Suppressor macrophage treated with lipopolysaccharide for 4 hours (primary cell): ENCODE data around the gene LGR5.

Experiments used
- DNase-seq: peaks from one replicate; pipeline ENCODE4 v3.0.0-alpha.2; 2020

LGR5 gene, protein sequence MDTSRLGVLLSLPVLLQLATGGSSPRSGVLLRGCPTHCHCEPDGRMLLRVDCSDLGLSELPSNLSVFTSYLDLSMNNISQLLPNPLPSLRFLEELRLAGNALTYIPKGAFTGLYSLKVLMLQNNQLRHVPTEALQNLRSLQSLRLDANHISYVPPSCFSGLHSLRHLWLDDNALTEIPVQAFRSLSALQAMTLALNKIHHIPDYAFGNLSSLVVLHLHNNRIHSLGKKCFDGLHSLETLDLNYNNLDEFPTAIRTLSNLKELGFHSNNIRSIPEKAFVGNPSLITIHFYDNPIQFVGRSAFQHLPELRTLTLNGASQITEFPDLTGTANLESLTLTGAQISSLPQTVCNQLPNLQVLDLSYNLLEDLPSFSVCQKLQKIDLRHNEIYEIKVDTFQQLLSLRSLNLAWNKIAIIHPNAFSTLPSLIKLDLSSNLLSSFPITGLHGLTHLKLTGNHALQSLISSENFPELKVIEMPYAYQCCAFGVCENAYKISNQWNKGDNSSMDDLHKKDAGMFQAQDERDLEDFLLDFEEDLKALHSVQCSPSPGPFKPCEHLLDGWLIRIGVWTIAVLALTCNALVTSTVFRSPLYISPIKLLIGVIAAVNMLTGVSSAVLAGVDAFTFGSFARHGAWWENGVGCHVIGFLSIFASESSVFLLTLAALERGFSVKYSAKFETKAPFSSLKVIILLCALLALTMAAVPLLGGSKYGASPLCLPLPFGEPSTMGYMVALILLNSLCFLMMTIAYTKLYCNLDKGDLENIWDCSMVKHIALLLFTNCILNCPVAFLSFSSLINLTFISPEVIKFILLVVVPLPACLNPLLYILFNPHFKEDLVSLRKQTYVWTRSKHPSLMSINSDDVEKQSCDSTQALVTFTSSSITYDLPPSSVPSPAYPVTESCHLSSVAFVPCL

DNA sequence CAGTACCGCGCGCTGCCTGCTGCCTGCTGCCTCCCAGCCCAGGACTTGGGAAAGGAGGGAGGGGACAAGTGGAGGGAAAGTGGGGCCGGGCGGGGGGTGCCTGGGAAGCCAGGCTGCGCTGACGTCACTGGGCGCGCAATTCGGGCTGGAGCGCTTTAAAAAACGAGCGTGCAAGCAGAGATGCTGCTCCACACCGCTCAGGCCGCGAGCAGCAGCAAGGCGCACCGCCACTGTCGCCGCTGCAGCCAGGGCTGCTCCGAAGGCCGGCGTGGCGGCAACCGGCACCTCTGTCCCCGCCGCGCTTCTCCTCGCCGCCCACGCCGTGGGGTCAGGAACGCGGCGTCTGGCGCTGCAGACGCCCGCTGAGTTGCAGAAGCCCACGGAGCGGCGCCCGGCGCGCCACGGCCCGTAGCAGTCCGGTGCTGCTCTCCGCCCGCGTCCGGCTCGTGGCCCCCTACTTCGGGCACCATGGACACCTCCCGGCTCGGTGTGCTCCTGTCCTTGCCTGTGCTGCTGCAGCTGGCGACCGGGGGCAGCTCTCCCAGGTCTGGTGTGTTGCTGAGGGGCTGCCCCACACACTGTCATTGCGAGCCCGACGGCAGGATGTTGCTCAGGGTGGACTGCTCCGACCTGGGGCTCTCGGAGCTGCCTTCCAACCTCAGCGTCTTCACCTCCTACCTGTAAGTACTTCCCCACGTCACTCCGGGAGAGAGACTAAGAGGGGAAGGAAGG, at the start of gene LGR5:
LGR5 (plus strand) TSS at position 186 of the 732 bp plus-strand sequence; CDS start at position 469, 283 bp downstream.
- DNase-seq, result no peak

DNA sequence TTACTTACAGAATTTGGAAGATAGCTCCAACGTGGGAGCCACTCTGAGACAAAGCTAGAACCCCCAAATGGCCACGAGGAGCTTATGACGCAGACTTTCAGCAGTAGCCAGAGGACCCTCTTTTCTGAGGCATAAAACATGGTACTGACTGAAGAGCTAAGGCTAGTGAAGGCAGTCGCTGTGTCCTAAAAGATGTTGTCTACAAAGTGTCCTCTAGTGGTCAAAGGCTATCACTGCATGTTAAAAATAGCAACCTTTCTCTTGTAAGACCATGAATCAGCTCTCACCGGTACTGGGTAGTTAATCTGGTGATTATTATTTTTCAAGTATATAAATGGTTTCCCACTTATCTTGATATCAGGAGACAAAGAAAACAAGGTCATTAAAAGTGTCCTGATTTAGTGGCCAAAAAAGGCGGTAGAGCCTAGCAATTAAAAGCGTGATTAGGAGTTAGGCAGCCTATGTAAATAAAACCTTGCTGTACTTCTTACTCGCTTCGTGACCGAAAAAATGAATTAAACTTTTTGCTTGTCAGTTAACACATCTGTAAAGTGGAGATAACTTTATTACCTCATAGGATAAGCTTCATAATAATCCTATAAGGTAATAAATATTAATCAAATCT, 47.0 kb upstream of the LGR5 start:
- peak; percentile 56 for DNase-seq

DNA sequence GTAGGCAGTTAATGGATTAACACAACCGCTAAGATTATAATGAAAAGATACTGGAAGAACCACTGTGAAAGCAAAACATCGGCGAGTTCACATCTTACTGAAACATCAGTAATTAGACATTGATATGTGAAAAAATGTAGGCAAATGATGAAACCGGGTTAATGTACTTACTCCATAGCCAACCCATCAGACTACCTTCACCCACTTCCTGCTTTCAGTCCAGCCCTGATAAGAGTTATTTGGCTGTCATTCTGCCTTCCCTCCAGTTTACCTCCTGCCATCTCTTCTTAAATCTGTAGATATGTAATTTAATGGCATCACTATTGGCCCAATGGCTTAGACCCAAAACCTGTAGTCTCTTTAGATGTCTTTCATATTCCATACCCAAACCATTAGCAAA, 46.0 kb upstream of the LGR5 start:
- no peak for DNase-seq

DNA sequence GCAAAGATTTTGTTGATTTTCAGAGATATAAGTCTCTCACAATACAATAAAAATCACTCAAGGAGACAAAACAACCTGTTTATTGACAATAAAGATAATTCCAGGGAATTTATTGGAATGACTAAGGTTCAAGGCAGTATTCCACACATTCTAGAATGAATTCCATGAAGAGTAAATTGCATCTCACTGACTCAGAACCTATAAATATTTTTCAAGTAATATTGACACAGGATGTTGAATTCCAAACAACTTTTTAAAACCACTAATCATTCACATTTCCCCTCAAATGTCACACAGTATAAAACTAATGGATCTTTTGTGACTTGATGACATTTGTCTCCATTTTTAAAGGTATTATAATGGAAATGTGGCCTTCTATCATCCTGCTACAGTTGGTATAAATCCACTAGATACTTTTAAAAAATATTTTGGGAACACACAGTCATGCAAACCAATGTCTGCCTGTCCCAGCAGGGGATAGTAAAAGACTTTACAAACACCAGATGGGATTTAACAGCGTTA, 42.1 kb upstream of the LGR5 start:
- no peak for DNase-seq

DNA sequence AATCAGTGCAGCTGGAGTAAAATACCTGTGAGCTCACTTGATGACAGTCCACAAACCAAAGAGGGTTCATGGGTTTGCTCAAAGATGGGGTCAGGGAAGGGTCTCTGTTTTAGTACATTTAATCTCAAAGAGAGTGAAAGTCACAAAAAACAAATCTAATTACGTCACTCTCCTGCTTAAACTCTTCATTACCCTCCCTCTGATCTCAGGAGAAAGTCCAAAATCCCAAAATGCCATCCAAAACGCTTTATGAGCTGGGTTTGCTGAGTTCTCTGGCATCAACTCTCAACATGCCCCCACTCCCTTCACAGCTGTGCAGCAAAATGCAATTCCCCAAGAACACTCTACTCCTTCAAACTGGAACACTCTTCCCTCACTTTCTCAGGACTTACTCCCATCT, 40.4 kb upstream of the LGR5 start:
- no peak for DNase-seq

DNA sequence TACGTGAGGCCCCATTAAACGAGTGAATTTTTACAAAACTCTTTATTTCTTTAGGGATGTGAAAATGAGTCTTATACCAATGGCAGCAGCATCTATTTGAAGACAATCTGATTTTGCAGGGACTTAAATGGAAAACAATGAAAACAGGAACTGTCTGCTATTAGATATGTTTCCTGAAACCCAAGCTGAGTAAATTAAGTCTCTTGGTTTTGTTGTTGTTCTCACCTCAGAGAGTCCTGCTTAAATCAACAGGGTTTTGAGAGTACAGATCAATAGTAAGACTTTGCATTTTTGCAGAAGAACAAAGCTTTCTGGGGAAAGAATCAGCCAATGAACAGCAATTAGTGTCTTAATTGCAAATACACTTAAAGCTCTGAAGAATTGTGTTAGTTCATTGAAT, 39.1 kb upstream of the LGR5 start:
- DNase-seq, result no peak

DNA sequence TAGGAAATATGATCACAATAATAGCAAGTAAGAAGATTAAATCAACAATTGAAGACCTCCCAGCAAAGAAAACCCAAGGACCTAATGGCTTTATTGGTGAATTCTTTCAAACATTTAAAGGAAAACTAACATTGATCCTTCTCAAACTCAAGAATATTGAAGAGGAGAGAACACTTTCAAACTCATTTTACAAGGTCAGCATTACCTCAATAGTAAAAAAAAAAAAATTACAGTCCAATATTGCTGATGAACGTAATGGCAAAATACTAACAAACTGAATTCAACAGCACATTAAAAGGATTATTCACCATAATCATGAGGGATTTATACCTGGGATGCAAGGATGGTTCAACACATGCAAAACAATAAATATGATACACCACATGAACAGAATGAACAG, 33.7 kb upstream of the LGR5 start:
- no peak for DNase-seq

DNA sequence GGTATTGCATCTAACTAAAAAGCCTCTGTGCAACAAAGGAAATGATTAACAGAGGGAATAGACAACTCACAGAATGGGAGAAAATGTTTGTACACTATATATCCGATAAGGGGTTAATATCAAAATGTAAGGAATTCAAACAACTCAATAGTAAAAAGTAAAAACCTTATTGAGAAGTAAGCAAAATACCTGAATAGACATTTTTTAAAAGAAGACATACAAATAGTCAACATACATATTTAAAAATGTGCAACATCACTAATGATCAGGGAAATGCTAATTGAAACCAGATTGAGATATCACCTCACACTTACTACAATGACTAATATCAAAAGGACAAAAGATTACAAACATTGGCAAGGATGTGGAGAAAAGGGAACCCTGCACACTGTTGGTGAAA, 31.9 kb upstream of the LGR5 start:
- DNase-seq, result no peak

DNA sequence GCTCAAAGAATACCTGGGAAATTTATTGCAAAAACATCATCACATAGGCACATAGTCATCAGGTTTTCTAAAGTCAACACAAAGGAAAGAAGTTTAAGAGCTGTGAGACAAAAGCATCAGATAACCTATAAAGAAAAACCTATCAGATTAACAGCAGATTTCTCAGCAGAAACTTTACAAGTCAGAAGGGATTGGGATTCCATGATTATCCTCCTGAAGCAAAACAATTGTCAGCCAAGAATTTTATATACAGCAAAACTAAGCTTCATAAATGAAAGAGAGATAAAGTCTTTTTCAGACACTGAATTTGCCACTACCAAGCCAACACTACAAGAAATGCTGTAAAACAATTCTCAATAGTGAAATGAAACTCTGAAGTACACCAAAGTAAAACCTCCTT, 28.8 kb upstream of the LGR5 start:
- DNase-seq, result no peak

DNA sequence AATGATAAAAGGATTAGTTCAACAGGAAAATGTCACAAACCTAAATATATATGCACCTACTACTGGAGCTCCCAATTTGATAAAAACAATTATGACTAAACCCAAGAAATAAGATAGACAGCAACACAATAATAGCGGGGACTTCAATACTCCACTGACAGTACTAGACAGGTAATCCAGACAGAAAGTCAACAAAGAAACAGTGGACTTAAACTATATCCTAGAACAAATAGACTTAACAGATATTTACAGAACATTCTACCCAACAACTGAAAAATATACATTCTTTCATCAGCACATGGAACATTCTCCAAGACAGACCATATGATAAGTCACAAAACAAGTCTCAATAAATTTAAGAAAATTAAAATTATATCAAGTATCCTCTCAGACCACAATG, 28.0 kb upstream of the LGR5 start:
- DNase-seq, result no peak

DNA sequence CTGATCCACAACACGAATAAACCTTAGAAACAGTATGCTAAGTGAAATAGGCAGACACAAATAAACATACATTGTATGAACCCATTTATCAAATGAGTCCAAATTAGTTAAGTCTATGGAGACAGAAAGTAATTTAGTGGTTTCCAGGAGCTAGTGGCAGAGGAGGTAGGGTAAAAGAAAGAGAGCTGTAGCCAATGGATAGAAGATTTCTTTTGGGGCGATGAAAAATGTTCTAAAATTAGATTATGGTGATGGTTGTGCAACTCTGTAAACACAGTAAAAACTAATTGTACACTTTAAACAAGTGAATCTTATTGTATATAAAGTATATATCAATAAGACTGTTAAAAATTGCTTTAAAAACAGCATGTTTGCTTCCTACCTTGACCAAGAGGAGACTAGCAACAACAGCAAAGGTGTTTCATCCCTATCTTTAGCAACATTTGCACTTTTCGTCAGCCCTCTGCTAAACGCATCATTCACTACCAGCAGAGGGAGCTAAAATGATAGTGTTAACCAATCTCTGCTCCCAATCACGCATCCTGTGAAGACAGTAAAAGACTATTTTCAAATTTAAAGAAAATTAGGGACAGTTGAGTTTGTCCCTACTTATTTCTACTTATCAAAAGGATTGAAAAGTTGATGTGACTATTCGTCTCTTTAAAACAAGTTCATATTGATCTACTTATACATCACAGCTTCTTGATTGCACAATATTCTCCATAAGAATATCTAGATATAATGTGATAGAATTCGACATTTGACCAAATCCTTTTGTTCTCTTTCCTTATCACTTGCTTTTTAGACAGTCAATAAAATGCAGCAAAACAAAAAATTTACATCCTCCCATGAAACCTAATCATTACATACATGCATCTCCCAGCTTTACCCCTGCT, 24.0 kb upstream of the LGR5 start:
- peak; percentile 78 for DNase-seq

DNA sequence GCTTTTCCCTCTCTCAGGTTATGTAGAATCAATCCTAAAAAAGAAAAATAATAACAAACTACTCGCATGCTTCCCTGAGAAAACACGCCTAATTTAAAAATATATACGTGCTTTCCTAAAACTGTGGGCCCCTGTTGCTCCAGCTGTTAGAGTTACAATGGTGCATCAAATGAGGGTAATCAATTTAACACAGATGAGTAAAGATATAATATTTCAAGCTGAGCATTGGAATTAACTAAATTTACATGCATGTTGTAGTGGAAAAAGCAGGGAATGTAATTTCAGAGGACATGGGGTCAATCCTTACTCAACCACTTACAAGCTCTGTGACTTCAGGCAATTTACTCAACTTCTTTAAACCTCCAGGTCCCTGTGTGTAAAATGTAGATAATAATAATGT, 22.4 kb upstream of the LGR5 start:
- no peak for DNase-seq

DNA sequence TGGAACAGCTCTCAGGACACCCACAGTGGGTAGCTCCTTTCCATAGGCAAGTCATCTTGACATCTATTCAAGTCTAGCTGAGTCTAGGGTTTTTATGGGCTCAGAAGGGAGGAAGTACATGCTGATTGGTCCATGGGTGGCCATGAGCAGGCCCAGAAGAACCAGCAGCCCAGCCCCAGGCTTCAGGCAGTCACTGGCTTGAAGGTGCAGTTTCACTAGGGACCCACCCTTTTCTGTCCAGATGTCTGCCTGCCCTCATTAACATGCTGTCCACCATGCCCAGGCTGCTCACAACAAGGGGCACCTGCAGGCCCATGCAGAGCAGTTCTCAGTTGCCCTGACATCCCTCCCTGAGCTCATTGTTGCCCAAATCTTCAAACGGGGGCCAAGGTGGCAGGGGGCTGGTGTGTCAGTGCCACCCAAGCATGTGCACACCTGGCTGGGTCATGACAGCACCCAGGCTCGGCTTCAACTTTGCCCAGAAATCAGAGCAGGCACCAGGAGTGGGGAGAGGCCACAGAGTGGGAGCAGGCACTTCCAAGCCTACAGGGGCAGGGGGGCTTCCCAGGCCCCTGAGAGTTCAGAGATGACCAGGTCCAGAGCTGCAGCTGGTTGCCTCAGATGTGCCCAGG, 18.7 kb upstream of the LGR5 start:
- no peak for DNase-seq

DNA sequence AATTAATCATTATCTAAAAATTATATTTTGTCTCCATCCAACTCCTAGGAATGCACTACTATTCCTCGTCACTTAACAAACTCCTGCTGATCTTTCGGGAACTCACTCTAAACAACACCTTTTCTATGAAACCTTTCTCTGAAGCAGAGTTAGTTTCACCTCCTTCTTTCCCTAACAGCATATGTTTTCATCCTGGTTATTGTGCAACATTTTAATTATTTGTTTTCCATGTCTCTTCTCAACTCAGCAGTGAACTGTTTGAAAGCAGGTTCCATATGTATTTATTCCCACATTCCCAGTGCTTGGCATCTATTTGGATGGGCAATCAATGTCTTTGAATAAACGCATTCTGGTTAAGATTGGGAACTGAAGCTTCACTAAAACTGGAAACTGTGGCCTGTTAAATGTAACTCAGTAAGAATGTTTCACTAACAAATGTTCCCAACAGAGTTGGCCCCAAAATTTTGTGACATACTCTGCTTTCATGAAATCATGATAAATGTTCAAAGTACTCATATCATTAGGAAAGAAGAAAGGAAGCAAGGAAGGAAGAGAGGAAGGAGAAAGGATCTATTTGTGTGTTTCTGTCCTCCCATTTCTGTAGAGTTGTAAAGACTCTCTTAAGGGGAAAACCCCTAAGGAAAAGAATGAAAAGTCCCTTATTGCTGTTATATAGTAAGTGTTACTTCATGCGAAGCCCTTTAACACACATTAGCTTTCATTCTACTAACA, 13.9 kb upstream of the LGR5 start:
- DNase-seq, result no peak

DNA sequence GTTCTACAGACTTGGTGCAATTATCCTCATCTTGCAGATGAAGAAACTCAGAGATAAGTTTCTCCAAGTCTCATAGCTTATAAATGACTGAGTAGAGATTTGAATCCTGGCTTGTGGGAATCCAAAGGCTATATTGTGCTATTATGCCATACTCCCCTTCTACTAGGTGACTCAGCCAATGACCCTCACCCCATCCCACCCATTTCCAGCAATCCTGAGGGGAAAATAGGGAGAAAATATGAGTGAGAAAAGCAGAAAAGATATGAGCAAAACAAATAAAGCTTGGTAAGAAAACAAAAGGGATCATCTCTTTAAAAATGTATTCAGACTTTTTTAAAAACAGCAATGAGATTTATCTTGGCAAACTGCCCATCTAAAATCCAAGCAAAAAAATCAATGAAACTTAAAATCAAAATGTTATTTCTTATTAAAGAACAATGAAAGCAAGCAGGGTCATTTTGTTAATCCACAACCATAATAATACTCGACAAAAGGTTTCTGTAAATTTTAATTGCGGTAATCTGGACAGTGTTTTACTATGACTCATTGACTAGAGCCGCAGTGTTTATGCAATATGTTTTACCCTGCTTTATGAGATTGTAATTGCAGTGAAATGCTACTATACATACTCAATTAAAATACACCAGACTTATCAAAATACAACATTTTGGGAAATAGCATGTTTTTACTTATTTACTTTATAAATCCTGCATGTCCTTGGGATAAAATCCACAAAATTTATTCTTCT, 13.1 kb upstream of the LGR5 start:
- DNase-seq, result no peak

DNA sequence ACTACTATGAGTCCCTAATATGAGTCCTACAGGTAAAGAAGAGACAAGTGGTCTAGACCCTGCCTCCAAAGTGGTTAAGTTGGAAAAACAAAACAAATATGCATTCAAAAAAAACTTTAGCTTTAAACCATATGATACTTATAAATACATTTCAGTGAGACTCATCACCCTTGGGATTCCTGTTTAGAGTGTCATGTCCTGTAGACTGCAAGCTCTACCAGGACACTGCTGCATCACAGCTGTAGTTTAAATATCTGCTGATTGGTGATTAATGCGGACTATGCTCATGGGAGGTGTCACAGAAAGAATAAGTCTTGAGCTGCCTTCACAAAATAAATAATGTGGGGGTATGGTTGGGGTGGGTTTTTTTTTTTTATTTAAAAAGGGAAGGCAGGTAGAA, 8.8 kb upstream of the LGR5 start:
- DNase-seq, result no peak

DNA sequence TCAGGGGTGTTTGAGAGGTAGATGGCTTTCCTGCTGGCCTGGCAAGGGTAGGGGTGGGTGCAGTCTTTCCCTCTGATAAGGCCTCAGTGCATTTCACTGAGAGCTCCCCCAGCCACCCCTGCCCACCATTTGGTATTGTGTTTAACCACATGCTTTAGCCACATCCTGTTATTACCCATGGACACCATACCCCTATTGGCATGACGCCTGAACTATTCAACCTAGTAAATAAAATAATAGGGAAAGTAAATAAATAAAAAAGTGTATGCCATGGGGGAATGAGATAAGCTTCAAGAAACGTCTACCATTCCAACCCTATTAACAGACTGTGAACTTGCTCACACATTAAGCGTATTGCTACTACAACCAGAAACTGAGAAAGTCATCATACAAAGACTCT, 7.6 kb upstream of the LGR5 start:
- DNase-seq, result no peak

DNA sequence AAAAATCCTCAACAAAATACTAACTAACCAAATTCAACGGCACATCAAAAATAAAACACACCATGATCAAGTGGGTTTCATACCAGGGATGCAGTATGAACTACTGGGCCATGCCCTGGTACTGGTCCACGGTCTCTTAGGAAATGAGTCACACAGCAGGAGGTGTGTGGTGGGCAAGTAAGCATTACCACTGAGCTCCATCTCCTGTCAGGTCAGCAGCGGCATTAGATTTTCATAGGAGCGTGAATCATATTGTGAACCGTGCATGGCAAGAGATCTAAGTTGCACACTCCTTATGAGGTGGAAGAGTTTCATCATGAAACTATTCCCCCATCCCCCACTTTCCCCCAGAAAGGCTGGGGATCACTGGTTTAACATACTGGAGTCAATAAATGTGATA, 6.7 kb upstream of the LGR5 start:
- DNase-seq, result no peak

DNA sequence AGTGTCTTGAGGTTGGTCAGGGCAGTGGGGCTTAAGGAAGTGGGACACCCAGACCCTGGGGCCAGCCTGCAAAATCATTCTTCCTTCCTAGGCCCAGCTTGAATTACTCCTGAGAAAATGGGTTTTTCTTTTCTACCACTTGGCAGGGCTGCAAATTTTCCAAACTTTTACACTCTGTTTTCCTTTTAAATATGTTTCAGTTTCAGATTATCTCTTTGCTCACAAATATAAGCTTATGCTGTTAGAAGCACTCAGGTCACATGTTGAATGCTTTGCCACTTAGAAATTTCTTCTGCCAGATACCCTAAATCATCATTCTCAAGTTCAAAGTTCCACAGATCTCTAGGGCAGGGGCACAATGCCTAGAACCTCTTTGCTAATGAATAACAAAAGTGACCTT, 2.9 kb upstream of the LGR5 start:
- no peak for DNase-seq
